COLO829 (cell line): ENCODE data around the gene FANCL.
"Not testable (repeated sequence)": the region's sequence is repeated elsewhere in the genome, so short reads cannot be mapped to it uniquely, and the experiment has no call there.

Source experiments
- DNase-seq: peaks from one replicate; pipeline ENCODE4 v3.0.0; 2012; ENCODE audit warnings: low spot score

Gene FANCL

DNA sequence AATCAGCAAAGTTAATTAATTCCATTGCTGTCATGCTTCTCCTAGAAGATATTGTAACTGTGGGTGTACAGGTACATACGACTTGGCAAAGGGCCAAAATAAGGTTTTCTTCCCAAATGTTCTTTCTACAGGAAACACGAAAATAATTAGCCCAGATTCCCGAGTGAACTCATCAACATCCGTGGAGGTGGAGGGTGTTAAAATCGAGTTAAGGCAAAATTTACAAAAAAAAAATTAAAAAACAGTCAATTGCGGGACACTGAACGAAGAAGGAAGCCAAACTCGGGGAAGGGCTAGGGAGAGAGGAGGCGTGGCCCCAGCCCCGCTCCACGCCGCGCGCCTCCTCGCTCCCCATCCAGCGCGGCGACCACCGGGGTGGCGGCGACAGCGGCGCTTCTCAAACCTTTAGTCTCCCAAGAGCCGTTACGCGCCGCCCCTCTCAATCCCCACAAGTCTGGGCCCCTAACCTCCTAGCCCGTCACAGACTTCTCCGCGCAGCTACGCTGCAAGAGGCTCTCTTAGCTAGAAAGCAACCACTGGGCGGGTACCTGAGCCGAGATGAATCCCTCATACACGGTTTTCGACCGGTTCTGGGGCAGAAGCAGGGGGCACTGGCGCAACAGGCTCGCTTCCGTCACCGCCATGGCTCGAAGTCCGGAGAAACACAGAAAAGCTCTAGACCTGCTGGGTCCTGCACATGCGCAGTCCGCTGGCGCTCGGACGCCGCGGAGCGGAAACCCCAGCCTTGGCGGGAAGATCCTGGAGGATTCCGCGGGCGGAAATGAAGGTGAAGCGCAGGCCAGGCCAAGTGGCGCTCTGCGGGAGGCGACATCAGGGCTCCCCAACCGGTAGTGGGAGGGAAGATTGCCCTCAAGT lies at the start of gene FANCL:
Gene FANCL (minus strand): TSS at position 656 of the 876 bp plus-strand sequence. CDS start 12 bp downstream, at position 644.
- DNase-seq, result peak; percentile 88

DNA sequence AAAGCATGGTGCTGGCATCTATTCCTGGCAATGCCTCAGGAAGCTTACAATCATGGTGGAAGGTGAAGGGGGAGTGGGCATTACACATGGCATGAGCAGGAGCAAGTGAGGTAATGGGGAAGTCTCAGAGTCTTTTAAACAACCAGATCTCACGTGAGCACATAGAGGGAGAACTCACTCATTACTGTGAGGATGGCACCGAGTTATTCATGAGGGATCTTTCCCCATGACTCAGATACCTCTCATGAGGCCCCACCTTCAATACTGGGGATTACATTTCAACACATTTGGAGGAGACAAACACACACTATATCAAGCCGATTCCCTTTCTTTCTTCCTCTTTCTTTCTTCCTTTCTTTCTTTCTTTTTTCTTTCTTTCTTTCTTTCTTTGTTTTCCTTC lies 47.9 kb upstream of the FANCL start:
- no peak for DNase-seq

DNA sequence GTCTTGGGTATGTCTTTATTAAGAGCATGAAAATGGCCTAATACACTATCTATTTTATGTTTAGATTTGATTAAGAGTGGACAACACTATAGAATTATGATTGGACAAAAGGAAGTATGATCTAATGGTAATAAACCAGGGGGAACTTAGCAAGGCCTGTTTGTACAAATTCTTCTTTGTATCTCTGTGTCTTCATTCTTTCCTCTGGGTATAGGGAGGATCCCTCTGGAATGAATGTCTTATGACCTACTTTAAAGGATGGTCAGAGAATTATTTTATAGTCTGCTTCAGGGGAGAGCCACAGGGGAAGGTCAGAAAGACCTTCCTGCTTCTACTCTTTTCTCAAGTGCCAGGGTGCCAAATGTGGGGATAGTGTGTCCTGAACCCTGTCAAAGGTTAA lies 42.8 kb upstream of the FANCL start:
- peak; percentile 13 for DNase-seq

DNA sequence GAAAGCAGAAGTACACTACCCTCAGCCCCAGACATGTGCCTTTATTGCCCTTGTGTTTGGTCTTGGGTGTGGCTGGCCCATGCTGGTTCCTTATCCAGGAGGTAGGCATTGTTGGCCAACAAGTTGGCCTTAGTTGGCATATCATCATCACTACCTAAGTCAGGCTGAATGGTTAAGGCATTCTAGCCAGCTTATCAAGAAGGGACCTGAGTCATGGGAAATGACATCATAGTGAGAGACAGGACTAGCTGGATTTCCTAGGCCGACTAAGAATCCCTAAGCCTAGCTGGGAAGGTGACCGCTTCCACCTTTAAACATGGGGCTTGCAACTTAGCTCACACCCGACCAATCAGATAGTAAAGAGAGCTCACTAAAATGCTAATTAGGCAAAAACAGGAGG lies 34.0 kb upstream of the FANCL start:
- not testable (repeated sequence) for DNase-seq

DNA sequence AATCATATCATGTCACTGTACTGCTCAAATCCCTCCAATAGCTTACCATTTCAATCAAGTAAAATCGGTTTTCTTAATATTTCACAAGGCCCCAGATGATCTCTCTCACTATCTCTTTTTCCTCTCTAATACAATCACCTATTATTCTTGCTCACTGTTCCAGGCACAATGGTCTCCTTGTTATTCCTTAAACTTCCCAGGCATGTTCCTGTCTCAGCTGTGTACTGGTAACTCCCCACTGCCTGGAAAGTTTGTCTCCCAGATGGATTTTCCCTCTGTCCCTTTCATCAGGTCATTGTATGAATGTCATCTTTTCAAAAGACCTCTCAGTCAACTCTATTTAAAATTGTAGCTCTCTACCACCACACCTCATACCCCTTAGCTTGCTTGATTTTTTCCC lies 30.7 kb upstream of the FANCL start:
- peak; percentile 74 for DNase-seq

DNA sequence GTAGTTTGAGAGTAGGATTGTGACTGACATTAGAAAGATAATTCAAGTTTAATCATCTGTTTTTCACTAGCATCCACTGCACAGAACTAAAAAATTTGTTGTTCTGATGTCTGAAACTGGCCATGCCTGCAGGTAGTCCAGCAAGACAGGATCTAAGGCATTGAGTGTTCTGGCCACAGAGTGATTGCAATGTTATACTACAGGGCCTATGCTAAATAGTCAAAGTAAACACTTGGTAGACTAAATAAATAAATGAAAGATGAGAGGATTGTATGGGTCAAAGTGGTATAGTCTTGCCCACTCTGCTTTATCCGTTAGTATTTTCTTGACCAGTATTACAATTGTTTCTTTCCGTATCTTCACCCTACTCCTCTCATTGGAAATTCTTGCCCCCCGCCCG lies 27.6 kb upstream of the FANCL start:
- no peak for DNase-seq

DNA sequence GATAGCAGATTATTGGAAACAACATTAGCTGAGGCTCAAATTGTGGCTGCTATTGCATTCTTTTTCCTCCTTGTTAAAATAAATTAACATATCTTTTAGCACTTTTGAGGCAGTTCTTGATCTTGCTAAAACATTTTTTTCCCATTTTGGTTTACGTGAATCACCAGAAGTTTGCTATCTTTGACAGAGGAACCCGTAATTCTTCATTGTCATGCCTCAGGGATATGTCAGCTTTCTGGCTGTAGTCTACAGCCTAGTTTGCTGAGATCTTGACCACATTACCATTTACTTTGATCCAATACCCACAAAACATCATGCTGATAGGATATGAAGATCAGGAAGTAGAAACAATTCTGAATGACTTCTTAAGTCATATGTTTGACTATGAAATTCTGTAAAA lies 25.1 kb upstream of the FANCL start:
- no peak for DNase-seq

DNA sequence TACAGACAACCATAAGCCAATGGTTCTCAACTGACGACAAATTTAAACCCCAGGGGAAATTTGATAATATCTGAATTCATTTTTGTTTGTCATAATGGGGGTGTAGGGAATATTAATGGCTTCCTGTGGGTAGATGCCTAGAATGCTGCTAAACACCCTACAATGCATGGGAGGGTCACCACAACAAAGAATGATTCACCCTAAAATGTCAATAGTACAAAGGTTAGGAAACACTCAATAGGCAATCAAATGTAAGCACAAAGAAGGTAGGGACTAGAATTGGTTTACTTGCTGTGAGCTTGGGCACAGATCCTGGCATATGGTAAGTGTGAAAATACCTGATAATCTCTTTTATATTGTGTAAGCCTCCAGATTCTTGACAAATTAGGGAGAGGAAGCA lies 20.1 kb upstream of the FANCL start:
- DNase-seq, result no peak

DNA sequence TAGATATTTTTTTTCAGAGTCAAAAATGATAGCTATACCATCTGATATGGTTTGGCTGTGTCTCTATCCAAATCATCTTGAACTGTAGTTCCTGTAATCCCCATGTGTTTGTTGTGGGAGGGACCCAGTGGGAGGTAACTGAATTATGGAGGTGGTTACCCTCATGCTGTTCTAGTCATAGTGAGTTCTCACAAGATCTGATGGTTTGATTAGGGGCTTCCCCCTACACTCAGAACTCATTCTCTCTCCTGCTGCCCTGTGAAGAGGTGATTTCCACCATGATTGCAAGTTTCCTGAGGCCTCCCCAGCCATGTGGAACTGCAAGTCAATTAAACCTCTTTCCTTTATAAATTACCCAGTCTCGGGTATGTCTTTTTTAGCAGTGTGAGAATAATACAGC lies 17.3 kb upstream of the FANCL start:
- DNase-seq, result not testable (repeated sequence)

DNA sequence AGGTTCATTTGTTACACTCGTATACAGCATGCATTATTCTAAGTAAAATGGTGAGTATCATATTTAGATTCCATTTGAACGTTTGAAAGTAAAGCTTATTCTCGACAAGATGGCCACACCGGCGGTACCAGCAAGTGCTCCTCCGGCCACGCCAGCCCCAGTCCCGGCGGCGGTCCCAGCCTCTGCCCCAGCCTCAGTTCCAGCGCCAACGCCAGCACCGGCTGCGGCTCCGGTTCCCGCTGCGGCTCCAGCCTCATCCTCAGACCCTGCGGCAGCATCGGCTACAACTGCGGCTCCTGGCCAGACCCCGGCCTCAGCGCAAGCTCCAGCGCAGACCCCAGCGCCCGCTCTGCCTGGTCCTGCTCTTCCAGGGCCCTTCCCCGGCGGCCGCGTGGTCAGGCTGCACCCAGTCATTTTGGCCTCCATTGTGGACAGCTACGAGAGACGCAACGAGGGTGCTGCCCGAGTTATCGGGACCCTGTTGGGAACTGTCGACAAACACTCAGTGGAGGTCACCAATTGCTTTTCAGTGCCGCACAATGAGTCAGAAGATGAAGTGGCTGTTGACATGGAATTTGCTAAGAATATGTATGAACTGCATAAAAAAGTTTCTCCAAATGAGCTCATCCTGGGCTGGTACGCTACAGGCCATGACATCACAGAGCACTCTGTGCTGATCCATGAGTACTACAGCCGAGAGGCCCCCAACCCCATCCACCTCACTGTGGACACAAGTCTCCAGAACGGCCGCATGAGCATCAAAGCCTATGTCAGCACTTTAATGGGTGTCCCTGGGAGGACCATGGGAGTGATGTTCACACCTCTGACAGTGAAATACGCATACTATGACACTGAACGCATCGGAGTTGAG lies 10.4 kb upstream of the FANCL start:
- not testable (repeated sequence) for DNase-seq

DNA sequence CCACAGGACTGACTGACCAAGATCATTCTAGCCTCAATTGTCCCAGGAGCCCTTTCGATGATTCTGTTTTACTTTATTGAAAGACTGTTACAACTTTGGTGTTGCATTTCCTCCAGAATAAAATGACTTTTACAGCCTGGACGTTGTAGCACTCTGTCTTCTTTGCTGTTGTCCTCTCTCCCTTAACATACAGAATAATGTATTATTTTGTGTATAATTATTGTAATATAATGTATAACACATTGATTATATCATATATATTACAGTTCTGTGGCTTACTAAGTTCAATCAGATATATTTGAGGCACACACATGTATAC lies 380 bp upstream of the FANCL start:
- no peak for DNase-seq

DNA sequence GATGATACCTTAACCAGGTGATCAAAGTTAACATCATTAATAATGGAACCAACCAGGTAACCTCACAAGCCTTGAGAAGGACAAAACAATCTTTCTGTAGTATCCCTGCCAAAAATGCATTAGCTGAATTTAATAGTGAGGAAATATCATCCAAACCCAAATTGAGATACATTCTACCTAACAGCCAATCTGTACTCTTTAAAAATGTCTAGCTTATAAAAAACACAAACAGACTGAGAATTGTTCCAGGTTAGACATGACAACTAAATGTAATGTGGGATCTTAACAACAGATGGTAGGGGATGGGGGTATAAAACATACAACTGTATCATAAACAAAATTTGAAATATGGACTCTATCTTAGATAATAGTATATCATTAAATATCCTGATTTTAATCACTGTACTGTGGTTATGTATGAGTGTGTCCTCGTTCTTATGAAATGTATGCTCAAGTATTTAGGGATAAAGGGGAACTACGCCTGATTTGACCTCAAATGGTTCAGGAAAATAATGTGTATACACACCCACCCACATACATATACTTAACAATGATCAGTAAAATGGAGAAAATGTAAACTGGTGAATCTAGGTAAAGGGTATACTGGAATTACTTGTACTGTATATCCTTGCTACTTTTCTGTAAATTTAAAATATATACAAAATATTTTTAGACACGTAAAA lies 1.7 kb downstream of the FANCL start:
- no peak for DNase-seq

DNA sequence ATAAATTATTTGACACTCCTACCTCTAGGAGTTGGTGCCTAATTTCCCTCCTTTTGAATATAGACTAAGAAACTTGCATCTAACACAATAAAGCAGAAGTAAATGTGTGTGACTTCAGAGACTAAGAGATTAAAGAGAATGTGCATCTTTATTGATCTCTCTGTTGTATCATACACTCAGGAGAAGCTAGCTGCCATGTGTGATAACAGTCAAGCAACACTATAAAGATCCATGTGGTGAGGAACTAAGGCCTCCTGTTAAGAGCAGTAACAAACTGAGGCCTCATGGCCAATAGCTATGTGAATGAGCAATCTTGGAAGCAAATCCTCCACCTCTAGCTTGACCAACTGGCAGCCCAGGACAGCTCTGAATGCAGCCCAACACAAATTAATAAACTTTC lies 3.4 kb downstream of the FANCL start:
- DNase-seq, result no peak

DNA sequence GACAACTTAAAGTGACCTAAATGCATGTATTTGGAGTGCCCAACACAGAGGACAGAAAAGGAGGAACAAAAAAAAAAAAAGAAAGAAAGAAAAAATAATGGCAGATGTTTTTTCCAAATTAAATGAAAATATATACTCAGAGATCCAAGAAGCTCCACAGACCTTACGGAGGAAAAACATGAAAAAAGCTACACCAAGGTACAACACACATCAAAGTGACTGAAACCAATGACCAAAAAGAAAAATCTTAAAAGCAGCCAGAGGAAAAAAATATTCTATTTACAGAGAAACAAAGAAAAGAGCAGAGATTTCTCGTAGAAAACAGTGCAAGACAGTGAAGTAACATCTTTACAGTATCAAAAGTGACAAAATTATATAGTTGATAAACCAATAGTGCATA lies 5.1 kb downstream of the FANCL start:
- DNase-seq, result no peak

DNA sequence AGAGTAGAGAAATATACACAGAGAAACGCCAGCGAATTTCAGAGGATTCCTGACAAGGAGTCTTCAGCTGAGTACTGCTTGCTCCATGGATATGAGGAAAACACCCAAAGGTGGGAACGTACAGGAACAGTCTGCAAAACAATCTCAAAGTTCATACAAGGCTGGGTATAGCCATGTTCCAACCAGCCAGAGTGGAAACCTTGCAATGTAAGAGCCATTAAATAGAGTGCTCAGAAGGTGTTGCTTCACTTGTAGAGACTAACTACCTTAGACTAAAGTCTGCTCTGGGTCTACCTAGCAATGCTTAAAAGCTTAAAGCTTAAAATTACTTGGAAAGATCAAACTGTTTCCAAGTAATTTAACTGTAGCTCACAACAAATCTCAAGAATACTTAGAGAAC lies 6.0 kb downstream of the FANCL start:
- no peak for DNase-seq

DNA sequence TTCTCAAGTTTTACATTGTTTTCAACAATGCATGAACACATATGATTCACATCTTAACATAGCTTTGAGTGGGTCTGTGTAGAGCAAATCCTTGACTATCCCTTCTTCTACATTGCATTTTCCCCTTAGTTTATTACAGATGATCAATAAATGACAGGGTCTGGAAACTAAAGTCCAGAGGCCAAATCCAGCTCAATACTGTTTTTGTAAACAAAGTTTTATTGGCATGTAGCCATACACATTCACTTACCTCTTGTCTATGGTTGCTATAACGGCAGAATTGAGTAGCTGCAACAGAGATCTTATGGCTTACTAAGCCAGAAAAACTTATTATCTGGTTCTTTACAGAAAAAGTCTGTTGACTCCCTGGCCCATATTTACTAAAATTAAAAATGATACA lies 12.8 kb downstream of the FANCL start:
- no peak for DNase-seq

DNA sequence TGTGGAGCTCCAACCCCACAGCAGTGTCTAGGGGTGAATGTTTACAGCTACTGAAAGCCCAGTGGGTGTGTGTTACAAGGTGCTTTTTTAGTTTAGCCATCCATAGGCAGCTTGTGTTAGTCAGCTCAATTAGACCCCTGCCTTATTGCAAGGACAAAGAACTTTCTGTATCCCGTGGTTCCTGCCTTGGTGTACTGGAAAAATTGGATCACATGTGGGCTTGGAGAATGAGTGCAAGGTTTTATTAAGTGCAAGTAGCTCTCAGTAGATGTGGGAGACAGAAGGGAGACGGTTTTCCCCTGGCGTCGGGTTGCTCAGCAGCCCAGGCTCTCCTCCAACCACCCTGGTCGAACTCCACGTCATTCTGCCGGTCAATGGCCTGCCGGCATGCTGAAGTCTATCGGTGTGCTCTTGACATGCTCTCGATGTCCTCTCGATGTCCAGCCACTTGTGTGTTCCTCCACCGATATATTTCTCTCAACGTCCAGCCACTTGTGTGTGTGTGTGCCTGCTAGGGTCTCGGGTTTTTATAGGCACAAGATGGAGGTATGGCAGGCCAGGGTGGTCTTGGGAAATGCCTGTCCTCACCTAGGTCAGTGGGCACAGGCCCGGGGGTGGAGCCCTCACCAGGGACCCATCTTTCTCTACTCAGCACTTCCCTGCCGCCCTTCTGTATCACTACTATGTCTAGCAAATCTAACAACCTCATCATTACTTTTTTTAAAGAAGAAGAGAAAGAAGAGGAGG lies 13.8 kb downstream of the FANCL start:
- peak; percentile 44 for DNase-seq

DNA sequence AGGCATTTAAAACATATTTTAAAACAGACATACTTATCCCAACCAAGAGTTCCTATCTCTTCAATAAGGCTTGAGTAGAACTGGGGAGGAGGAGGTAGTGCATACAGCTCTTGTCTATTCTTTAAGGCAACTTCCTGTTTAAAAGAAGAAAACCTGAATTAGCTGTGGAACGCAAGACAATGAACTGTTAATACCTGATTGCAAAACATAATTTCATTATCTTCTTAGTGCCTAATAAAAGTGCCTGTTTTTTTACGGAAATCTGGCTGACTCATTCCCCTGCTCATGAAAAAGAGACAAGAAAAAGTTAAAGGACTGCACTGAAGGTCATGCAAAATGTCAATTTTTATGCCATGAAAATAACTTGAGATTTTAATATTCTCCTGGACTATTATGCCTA lies 19.2 kb downstream of the FANCL start:
- no peak for DNase-seq

DNA sequence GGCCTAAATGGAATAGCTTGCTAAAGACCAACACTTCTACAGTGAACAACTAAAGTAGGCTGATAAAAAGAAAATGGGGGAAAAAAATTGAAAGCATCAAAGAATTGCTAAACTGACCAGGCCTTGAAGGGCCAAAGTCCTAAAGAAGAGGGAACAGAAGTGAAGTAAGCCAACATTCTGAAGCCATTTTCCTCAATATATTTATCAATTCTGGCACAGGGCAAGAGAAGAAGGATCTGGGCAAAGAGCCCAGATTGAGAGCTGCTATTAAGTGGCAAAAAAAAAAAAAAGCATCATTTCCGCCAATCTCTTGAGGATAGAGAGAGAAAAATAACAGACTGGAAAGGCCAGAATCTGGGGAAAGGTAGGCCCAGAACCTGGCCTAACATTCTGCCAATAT lies 25.7 kb downstream of the FANCL start:
- no peak for DNase-seq

DNA sequence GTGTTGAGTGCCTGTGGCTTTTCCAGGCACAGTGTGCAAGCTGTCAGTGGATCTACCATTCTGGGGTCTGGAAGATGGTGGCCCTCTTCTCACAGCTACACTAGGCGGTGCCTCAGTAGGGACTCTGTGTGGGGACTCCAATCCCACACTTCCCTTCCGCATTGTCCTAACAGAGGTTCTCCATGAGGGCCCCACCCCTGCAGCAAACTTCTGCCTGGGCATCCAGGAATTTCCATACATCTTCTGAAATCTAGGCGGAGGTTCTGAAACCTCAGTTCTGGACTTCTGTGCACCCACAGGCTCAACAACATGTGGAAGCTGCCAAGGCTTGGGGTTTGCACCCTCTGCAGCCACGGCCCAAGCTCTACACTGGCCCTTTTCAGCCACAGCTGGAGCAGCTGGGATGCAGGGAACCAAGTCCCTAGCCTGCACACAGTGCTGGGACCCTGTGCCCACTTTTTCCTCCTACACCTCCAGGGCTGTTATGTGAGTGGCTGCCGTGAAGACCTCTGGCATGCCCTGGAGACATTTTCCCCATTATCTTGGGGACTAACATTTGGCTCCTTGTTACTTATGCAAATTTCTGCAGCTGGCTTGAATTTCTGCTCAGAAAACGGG lies 30.1 kb downstream of the FANCL start:
- not testable (repeated sequence) for DNase-seq

DNA sequence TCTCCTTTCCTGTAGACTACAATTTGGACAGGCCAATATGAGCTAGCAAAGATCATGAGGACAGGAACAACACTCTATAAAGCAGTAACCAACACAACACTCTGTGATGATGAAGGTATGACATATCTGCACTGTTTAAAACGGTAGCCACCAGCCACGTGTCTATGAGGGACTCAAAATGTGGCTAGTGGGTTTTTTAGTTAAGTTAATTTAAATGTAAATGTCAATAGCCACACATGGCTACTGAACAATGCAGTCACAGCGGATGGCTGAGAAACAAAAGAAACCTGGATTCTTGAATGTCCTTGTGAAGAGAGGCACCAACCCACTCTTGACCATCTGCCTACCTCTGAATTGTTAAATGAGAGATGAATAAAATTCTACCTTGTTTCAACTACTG lies 33.9 kb downstream of the FANCL start:
- no peak for DNase-seq

DNA sequence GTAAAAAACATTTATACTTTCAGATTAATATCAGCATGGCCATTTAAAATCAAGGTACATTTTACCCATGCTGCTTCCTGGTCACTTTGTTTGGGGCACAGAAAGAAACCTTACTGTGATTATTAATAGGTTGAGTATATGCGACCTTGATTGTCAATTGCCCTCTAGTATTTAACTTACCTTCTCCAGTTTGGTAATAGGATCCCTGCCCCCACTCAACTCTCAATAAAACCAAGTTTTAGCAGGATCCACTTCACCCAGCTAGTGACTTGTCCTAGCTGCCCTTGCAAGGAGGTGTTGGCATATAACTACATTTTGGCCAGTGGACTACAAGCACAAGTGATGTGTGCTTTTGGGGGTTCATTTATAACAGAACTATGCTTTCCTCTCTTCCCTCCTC lies 34.3 kb downstream of the FANCL start:
- no peak for DNase-seq
